Activated gamma-delta T cell treated with anti-CD3 and anti-CD28 coated beads, Interleukin-2, amount 50 U/mL, for 16 hours (primary cell): ENCODE results near the gene CHST12.
"Not testable (repeated sequence)": the region's sequence is repeated elsewhere in the genome, so short reads cannot be mapped to it uniquely, and the experiment has no call there.

Experiments
- DNase-seq: peaks from one replicate; pipeline ENCODE4 v3.0.0-alpha.2; 2020; ENCODE audit warnings: low read depth

The CHST12 gene

DNA sequence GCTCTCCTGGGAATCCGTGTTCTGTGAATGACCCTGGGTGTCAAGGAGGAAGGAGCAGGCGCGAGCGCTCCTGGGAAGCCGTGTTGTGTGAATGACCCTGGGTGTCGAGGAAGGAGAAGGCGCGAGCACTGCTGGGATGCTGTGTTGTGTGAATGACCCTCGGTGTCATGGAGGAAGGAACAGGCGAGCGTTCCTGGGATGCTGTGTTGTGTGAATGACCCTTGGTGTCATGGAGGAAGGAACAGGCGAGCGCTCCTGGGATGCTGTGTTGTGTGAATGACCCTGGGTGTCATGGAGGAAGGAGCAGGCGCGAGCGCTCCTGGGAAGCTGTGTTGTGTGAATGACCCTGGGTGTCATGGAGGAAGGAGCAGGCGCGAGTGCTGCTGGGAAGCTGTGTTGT, 25.3 kb upstream of the CHST12 start:
- DNase-seq: not testable (repeated sequence)

DNA sequence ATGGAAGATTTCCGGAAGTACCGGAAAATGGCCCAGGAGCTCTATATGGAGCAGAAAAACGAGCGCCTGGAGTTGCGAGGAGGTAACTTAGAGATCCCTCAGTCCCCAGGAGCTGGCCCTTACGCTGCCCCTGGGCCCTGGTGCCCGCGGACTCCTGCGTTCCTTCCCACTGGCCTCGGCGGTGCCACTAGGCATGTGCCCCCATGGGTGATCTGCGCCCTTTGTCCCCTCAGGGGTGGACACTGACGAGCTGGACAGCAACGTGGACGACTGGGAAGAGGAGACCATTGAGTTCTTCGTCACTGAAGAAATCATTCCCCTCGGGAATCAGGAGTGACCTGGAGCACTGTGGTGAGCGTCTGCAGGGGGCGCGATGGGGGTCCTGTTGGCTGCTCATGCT, 24.2 kb upstream of the CHST12 start:
- DNase-seq: no peak

DNA sequence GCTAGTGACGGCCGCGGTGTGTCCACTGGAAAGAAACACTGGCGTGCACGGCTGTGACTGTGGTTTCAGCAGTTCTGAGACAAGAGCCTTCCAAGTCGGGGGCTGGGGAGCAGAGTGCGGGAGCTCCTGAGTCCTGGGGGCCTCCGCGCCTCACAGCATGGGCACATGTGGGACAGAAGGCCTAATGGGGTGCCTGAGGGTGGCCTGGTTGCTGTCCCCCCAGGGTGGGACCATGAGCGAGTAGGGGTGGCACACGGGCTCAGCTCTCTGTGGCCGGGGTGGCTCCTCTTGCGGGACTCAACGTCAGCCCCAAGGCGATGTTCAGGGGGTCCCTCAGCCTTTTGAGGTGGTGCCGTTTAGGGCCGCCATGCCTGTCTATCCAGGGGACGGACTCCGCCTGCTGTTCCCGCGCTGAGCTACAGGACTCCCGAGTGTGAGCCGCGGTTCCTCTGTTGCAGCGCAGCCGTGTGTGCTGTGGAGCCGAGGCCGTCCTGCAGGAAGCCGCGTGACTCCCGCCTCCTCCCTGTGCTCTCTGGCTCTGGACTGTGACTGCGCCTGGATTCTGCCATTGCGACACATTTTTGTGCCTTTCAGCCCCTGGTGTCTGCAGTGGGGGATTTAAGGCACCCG, 23.5 kb upstream of the CHST12 start:
- no peak for DNase-seq

DNA sequence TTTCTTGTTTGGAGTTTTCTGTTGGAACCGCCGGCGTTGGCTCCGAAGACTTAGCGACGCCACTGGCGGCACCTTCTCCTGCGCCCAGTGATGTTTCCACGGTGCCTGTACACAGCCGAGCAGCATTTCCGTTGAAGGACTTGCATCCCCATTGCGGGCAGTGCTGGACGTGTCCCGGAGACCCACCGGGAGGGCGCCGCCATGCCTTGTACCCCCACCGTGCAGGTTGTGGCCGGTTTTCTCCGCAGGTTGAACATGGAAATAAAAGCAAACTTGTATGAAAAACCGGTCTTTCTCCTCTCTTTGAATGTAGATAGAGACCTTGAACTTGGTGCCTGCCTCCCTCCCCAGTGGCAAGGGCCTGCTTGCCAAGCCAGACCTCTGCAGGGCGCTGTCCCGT, 22.9 kb upstream of the CHST12 start:
- DNase-seq: no peak

DNA sequence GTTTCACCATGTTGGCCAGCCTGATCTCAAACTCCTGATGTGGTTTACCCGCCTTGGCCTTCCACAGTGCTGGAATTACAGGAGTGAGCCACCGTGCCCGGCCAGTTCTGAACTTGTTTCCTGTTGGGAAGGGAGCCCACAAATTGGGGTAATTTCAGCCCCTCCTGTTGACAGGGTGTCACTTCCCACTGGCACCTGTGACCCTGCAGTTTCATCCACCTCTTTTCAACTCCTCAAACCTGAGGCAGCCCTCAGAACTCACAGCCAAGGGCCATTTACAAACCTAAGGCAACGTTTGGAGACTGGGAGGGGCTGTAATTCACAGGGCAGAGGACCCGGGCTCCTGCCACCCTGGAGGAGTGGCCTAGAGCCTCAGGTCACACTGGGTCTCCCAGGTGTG, 22.2 kb upstream of the CHST12 start:
- no peak for DNase-seq

GRCh38 chr7:2381881-2382509, 21.4 kb upstream of the CHST12 start:
- DNase-seq: no peak

DNA sequence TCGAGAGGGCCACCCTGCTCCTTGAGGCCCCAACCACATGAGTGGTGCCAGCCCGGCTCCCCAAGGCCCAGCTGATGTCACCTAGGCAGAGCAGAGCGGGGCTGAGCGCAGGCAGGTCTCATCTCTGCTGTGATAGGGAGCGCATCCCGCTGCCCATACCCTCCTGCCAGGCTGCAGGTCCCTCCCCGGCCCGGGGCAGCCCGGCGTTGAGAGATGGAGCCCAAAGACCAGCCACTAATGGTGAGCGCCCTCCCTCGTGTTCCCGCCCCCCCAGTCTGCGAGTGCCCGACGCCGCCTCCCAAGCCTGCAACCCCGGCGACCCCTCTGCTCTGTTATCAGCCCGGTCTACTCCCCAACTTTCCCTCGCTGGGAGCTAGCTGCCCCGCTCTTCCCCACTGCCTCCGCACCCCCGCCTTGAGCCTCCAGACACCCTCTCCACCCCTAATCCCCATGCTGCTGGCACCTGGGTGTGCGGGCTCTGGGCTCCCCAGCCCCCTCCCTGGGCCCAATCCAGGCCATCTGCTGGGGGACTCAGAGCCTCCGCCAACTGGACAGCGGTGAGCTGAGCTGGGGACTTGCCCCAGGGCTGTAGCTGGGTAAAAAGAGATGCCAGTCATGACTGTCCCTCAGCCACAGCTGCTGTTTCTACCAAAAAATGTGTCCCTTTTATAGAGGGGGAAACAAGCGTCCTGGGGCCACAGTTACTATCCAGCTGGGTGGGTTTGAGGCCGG, 19.7 kb upstream of the CHST12 start:
- DNase-seq: no peak

DNA sequence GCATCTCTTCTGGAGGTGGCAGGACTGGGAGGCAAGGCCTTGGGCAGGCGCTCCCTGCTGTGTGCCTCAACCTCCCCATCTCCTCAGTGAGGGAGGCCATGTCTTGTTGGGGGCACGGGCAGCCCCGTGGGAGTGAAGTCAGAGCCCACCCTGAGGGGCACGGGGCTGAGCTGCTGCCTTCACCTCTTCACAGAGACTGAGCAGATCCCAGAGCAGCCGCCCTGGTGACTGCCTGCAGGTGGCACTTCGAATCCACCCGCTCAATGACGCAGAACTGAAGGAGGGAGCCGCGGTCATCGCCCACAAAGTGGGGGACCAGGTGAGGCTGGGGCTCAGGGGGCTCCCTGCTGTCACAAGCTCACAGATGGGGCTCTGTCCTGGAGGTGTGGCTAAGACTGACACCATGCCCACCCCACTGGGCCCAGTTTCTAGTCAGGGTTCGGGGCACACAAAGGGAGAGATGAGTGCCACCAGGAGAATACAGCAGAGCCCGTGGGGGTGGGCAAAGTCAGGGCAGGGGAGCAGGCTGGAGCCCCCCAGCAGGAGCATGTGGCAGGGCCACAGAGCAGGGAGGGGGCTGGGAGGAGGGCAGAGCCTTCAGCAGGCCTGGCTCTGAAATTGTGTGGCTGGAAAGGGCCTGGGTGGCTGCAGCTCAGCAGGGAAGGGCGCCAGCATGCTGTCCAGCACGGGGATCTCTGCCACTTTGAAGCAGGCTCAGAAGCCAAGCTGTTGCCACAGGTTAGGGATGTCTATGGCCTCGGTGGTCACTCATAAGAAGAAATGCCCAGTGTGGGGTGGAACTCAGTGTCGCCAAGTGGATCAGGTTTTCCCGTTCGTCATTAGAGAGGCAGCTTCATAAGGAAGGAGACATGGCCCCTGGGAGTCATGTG, 18.8 kb upstream of the CHST12 start:
- no peak for DNase-seq

- DNase-seq: not testable (repeated sequence)
Observed at GRCh38 chr7:2386122-2386521, 17.3 kb upstream of the CHST12 start.

GRCh38 chr7:2386964-2387669, 16.3 kb upstream of the CHST12 start:
- DNase-seq: no peak

DNA sequence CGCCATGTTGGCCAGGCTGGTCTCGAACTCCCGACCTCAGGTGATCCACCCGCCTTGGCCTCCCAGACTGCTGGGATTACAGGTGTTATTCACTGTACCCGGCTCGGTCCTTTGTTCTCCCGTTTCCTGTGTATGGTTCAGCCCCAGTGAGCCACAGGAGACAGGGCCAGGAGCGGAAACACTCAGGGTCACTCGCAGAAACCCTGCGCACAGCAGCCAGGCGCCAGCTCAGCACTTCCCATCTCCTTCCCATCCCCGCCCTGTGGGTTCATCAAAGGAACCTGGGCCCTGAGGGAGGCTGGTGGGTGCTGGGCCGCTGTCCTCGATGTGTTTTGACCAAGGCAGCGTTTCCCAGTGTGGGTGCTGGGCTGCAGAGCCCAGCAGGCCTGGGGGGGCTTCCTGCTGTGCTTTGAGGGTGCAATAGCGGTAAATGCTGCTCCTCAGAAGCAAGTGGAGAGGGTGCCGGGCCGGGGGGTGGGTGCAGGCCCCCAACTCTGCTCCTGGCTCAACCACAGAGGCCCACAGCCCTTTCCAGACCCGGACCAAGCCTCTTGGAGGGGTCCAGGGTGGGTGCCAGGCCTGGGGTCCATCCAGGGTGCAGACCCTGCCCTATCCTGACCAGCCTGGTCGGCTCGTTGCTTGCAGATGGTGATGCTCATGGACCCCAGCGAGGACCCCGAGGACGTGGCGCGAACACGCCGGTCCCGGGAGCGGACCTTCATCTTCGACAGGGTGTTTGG, 15.3 kb upstream of the CHST12 start:
- DNase-seq: no peak

DNA sequence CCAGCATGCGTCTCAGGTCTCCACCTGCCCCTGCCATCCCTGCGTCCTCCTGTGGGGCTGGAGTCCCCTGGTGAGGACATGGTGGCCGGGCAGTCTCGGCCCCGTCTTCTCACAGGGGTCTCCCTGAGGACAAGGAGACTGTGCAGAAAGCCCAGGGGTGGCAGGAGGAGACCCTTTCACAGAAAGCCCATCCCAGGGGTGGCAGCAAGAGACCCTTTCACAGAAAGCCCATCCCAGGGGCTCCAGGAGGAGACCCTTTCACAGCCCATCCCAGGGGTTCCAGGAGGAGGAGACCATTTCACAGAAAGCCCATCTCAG, 14.8 kb upstream of the CHST12 start:
- DNase-seq: no peak

DNA sequence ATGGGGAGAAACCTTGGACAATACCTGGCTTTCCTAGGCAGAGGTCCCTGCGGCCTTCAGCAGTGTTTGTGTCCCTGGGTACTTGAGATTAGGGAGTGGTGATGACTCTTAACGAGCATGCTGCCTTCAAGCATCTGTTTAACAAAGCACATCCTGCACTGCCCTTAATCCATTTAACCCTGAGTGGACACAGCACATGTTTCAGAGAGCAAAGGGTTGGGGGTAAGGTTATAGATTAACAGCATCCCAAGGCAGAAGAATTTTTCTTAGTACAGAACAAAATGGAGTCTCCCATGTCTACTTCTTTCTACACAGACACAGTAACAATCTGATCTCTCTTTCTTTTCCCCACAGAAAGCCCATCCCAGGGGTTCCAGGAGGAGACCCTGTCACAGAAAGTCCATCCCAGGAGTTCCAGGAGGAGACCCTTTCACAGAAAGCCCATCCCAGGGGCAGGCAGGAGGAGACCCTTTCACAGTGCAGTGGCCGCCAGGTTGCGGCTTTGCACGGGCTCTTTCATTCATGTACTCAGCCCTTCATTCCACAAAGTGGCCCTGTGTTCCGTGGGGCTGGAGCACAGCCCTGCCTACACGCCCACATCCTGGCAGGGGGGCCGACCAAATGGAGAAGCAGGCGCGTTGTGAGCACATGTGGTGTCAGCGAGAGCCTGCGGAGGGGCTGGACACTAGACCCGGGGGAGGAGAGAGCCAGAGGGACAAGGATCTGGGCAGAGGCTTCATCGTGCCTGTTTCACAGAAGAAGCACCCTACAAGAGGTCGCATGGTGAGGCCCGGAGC, 13.2 kb upstream of the CHST12 start:
- DNase-seq: not testable (repeated sequence)

DNA sequence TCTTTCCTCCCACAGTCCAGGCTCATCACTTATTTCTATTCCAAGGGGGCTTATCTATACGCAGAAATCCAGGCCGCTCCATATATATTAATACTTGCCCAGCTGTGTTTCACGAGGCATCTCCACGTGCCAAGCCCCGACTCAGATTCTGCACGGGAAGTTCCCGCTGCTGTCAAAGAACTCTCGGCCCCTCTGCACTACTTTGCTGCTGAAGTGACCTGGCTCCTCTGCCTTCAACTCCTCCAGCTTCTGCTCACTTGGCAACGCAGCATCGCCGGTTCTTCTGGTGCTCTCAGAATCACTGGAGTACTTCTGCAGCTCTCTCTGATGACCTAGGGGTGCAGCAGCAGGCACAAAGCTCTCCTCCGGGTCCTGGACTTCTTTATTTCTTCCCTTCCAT, 9.7 kb upstream of the CHST12 start:
- DNase-seq: no peak

- no peak for DNase-seq
Observed at GRCh38 chr7:2394566-2395082, 8.8 kb upstream of the CHST12 start.

DNA sequence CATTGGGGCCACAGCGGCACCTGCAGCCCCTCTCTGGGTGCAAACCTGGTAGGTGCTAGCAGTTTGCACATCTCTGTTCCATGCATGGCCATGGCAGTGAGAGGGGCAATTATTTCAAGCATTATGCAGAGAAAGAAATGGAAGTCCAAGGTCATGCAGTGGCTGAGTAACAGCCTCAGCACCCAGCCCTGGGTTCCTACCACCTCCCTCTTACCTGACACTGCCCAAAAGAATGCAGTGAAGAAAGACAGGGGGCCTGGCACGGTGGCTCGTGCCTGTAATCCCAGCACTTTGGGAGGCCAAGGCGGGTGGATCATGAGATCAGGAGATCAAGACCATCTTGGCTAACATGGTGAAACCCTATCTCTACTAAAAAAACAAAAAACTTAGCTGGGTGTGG, 4.9 kb upstream of the CHST12 start:
- DNase-seq: no peak

DNA sequence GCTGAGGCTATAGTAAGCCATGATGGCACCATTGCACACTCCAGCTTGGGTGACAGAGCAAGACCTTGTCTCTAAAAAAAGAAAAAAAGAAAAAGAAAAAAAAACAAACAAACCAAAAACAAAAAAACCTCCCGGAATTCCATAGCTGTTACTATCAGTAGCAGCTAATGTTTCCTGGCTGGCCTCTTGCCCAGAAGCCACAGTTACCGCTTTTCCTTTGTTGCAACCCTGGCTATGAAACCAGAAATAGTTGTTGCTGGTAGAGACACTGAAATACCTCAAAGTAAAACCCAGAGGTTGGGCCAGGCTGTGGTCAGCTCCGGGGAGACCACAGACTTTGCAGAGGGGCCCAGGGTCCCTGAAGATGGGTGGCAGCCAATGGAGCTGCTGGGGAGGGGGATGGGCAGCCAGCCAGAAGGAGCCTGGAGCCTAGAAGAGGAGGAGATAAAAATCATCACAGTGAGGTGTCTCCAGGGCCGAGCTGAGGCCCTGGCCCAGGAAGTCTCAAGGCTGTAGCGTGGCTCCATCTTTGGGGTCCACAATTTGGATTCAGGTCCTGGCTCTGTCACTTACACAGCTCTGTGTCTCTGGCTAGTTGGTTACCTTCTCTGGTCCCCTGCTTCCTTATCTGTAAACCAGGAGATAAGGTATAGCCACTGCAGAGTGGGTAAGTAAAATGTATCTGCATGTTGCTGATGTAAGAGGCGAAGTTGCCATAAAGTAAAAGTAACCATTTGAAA, 3.4 kb upstream of the CHST12 start:
- no peak for DNase-seq

- no peak for DNase-seq
Observed at GRCh38 chr7:2402687-2403013, 761 bp upstream of the CHST12 start.
